LNCAP (cell line): ENCODE measurements around the gene TSPOAP1.

Experiments
- TF ChIP-seq, protein P1 (sequence below): fragments of 450-650 bp; IDR thresholded peaks from 2 replicates; pipeline ENCODE4 v1.5.1; 2017; ENCODE audit warnings: mild to moderate bottlenecking

TSPOAP1 gene

GRCh38 chr17:58285422-58285810, 43.2 kb downstream of the TSPOAP1 start:
- TF ChIP-seq, protein P1, sequence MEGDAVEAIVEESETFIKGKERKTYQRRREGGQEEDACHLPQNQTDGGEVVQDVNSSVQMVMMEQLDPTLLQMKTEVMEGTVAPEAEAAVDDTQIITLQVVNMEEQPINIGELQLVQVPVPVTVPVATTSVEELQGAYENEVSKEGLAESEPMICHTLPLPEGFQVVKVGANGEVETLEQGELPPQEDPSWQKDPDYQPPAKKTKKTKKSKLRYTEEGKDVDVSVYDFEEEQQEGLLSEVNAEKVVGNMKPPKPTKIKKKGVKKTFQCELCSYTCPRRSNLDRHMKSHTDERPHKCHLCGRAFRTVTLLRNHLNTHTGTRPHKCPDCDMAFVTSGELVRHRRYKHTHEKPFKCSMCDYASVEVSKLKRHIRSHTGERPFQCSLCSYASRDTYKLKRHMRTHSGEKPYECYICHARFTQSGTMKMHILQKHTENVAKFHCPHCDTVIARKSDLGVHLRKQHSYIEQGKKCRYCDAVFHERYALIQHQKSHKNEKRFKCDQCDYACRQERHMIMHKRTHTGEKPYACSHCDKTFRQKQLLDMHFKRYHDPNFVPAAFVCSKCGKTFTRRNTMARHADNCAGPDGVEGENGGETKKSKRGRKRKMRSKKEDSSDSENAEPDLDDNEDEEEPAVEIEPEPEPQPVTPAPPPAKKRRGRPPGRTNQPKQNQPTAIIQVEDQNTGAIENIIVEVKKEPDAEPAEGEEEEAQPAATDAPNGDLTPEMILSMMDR, result no peak

GRCh38 chr17:58284613-58285421, 43.8 kb downstream of the TSPOAP1 start:
- TF ChIP-seq, protein P1, result no peak

DNA sequence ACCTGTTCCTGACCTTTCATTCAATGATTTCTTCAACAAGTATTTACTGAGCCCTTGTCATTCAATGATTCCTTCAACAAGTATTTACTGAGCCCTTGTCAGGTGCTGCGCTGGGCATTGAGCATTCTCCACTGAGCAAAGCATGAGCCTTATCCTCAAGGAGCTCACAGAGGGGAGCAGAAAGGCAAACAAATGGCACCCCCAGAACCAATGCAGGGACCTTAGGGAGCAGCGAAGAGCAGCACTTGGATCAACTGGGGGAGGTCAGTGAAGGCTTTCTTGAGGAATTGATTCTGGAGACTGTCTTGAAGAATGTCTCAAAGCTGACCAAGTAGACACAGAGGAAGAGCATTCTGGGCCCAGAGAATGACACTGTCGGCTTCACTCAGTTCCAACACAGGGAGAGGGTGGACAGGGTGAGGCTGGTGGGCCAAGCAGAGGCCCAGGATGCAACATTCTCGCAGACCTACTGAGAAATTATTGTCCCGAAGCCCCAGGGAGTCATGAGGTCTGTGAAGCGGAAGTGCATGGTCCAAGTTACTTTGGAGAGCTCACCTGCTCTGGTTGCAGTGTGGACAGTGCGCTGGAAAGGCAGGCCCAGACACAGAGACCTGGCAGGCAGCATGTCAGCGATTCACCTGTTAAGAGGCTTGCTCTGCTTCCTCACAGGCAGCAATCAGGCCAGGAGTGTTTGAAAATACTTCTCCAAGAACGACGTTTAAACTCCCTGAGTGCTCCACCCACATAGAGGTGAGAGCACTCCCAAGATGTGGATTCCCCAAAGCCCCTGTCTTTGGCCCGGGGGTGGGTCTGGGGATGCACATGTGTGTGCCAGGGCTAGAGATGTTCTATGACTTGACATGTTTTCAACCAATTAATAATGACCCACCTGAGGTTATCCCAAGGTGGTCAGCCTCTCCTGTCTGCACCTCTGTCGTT, 44.7 kb downstream of the TSPOAP1 start:
- TF ChIP-seq, protein P1, result no peak

GRCh38 chr17:58282442-58282841, 46.2 kb downstream of the TSPOAP1 start:
- TF ChIP-seq, protein P1, result no peak

- TF ChIP-seq, protein P1, result no peak
These were observed 47.0 kb downstream of the TSPOAP1 start for GRCh38 chr17:58281511-58282011.

DNA sequence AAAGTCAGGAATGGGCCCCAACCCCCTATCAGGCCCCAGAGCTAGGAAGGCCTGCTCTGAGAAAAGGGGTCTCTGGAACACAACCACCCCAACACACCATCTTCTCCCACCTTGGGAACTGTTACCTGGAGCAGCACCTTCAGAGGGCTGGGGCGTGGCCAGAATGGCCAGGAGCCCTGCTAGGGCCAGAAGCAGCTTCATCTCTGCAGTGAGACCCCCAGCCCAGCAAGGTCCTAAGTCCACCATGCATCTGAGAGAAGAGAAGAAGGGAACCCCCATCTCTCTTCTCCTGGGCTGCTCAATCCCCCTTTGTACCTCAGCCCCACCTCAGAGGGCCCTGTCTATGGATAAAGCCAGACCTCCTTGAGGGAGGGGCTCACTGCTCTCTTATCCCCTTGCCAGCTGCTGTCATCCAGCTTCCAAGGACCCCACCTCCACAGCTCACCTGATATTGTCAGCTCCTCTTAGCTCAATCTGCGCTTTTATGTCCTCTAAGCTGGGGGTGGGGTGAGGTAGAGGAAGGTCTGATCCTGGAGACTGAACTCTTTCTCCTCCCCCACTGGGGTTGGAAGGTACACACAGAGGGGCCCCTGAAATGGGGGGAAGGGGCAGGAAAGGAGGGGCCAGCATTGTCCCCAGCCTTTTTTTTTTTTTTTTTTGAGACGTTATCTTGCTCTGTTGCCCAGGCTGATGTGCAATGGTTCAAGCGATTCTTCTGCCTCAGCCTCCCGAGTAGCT, 47.9 kb downstream of the TSPOAP1 start, which contains the start of gene MPO:
MPO (minus strand) TSS at position 456 of the 738 bp plus-strand sequence; CDS start at position 279, 177 bp downstream.
- TF ChIP-seq, protein P1, result no peak
